Fibroblast of mammary gland (primary cell): ENCODE results near the gene HLA-DOA.

Source experiments
- DNase-seq: peaks from one replicate; pipeline ENCODE4 v3.0.0-alpha.2; 2010; ENCODE audit warnings: low read depth
- H3K4me3 ChIP-seq: 2 replicates; pipeline ENCODE4 v1.5.1; 2011; ENCODE audit warnings: low read depth, mild to moderate bottlenecking, low read length, moderate library complexity; ENCODE audit not compliant: control insufficient read depth
- TF ChIP-seq, protein P1 (sequence below): conservative IDR thresholded peaks from 2 replicates; pipeline ENCODE4 v1.5.1; 2011; ENCODE audit warnings: low read depth, low read length, inconsistent platforms; ENCODE audit not compliant: control insufficient read depth, insufficient read depth

The HLA-DOA gene

DNA sequence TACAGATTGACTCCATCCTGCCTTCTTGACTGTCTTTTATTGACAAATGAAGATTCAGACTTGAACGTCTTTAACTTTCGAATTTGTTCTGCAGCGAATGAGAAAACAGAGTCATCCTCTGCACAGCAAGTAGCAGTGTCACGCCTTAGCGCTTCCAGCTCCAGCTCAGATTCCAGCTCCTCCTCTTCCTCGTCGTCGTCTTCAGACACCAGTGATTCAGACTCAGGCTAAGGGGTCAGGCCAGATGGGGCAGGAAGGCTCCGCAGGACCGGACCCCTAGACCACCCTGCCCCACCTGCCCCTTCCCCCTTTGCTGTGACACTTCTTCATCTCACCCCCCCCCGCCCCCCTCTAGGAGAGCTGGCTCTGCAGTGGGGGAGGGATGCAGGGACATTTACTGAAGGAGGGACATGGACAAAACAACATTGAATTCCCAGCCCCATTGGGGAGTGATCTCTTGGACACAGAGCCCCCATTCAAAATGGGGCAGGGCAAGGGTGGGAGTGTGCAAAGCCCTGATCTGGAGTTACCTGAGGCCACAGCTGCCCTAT is 28.8 kb downstream of the HLA-DOA start:
- no peak overlapping the region for H3K4me3 ChIP-seq
- TF ChIP-seq, protein P1, sequence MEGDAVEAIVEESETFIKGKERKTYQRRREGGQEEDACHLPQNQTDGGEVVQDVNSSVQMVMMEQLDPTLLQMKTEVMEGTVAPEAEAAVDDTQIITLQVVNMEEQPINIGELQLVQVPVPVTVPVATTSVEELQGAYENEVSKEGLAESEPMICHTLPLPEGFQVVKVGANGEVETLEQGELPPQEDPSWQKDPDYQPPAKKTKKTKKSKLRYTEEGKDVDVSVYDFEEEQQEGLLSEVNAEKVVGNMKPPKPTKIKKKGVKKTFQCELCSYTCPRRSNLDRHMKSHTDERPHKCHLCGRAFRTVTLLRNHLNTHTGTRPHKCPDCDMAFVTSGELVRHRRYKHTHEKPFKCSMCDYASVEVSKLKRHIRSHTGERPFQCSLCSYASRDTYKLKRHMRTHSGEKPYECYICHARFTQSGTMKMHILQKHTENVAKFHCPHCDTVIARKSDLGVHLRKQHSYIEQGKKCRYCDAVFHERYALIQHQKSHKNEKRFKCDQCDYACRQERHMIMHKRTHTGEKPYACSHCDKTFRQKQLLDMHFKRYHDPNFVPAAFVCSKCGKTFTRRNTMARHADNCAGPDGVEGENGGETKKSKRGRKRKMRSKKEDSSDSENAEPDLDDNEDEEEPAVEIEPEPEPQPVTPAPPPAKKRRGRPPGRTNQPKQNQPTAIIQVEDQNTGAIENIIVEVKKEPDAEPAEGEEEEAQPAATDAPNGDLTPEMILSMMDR: no peak
- no peak for DNase-seq

DNA sequence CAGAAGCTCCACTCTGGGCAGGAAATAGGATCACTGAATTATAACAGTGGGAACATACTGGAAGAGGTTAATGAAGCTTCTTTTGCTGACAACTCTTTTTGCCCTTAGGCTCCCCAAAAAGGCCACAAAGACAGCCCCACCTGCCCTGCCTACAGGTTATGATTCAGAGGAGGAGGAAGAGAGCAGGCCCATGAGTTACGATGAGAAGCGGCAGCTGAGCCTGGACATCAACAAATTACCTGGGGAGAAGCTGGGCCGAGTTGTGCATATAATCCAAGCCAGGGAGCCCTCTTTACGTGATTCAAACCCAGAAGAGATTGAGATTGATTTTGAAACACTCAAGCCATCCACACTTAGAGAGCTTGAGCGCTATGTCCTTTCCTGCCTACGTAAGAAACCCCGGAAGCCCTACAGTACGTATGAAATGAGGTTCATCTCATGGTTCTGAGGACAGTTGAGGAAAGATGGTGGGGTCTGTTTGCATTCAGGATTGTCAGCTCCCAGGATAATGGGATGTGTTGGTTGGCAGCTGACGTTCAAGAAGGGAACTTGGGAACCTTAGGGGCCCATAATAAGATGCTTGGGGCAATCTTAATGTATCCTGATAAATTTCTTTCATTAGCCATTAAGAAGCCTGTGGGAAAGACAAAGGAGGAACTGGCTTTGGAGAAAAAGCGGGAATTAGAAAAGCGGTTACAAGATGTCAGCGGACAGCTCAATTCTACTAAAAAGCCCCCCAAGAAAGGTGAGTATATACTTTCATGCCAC is 29.5 kb downstream of the HLA-DOA start:
- no peak overlapping the region for H3K4me3 ChIP-seq
- TF ChIP-seq, protein P1: no peak
- no peak for DNase-seq

- DNase-seq: no peak
- TF ChIP-seq, protein P1: no peak
- no peak overlapping the region for H3K4me3 ChIP-seq
Measured at GRCh38 chr6:32977953-32978324, 31.5 kb downstream of the HLA-DOA start.

DNA sequence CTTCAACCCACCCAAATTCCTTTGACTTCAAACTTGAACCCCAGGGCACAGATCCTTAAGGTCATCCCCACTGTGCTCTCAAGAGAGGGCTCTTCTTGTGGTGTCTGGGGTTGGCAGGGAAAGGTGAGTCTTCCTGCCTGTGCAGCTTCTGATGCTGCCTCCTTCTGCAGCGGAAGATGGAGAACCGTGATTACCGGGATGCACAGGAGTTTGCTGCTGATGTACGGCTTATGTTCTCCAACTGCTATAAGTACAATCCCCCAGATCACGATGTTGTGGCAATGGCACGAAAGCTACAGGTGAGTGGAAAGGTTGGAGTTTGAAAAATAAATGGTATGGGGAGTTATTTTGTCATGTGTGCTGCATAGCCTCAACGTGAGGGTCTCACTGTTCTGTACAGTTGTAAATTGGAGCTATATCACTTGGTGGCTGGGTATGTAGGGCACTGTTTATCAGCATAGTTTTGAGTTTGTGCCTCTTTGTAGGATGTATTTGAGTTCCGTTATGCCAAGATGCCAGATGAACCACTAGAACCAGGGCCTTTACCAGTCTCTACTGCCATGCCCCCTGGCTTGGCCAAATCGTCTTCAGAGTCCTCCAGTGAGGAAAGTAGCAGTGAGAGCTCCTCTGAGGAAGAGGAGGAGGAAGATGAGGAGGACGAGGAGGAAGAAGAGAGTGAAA is 32.0 kb downstream of the HLA-DOA start:
- no peak overlapping the region for H3K4me3 ChIP-seq

GRCh38 chr6:32976334-32977069 is 32.9 kb downstream of the HLA-DOA start:
- TF ChIP-seq, protein P1: no peak
- DNase-seq: no peak
- no peak overlapping the region for H3K4me3 ChIP-seq

More for the DNA sequence above, 32.0 kb downstream of the HLA-DOA start:
- no peak for DNase-seq
- TF ChIP-seq, protein P1: no peak

DNA sequence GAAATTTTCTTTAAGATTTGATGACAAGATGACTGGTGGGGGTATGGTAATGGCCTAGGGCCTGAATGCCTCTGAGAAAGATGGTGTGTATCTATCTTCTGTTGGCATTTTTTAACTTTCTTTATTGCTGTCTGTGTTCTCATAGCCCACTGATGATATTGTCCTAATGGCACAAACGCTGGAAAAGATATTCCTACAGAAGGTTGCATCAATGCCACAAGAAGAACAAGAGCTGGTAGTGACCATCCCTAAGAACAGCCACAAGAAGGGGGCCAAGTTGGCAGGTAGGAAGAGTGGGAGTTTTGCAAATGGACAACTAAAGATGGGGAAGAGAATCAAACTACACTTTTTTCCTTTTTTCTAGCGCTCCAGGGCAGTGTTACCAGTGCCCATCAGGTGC is 33.5 kb downstream of the HLA-DOA start:
- no peak overlapping the region for H3K4me3 ChIP-seq
- no peak for DNase-seq
- TF ChIP-seq, protein P1: no peak
